PC-3 (cell line): ENCODE measurements around the gene SORL1. TPM values are rescaled to one million over a fixed set of nuclear protein-coding genes. Genes with fewer than 3 reads are reported as not detected.

ENCODE experiments used
- ATAC-seq: fragments of 200-7000 bp; cut with Tn5 transposase; 2 replicates; pipeline ENCODE4 v1.9.1; 2020; ENCODE audit warnings: mild to moderate bottlenecking, moderate library complexity
- BruUV-seq: library from RNA; stranded (reverse); fragments of 400-500 nt; replicated peaks from 2 replicates; lab custom pipeline; 2021; lab: Mats Ljungman, UMichigan
- CTCF ChIA-PET: fragments of 300-600 bp; sonication (Branson Sonifier 250); formaldehyde crosslinking; loops from one replicate; lab custom pipeline; 2022; ENCODE audit warnings: antibody characterized with exemption; lab: Charles Lee
- POLR2A ChIA-PET: fragments of 300-600 bp; sonication (Branson Sonifier 250); formaldehyde crosslinking; loops from one replicate; lab custom pipeline; 2022; ENCODE audit warnings: antibody characterized with exemption; ENCODE audit not compliant: unreplicated experiment; lab: Charles Lee
- DNase-seq: peaks from one replicate; pipeline ENCODE4 v3.0.0-alpha.2; 2015
- H2AFZ ChIP-seq: fragments of 300-600 bp; sonication (generic); 2 replicates; pipeline ENCODE4 v1.6.0; 2016; ENCODE audit warnings: antibody characterized with exemption, low read length
- H3F3A ChIP-seq: fragments of 300-600 bp; sonication (generic); one replicate; pipeline ENCODE4 v1.6.0; 2017; ENCODE audit warnings: antibody characterized with exemption, low read length, control low read depth, mild to moderate bottlenecking; ENCODE audit not compliant: unreplicated experiment
- H3K27ac ChIP-seq: fragments of 300-600 bp; sonication (generic); 2 replicates; pipeline ENCODE4 v1.5.1; 2016; ENCODE audit warnings: mild to moderate bottlenecking, low read length
- H3K27me3 ChIP-seq: fragments of 300-600 bp; sonication (generic); 2 replicates; pipeline ENCODE4 v1.6.1; 2016; ENCODE audit warnings: low read length, mixed read lengths
- H3K36me3 ChIP-seq: fragments of 300-600 bp; sonication (generic); 2 replicates; pipeline ENCODE4 v1.6.1; 2016; ENCODE audit warnings: low read depth, mixed run types, low read length, mixed read lengths
- H3K4me1 ChIP-seq: fragments of 300-600 bp; sonication (generic); 2 replicates; pipeline ENCODE4 v1.5.1; 2016; ENCODE audit warnings: low read length; ENCODE audit not compliant: insufficient read depth
- H3K4me2 ChIP-seq: fragments of 300-600 bp; sonication (generic); 2 replicates; pipeline ENCODE4 v1.6.0; 2016; ENCODE audit warnings: low read length
- H3K4me3 ChIP-seq: fragments of 300-600 bp; sonication (generic); 2 replicates; pipeline ENCODE4 v1.5.1; 2016; ENCODE audit warnings: mild to moderate bottlenecking, low read length, mixed read lengths
- H3K79me2 ChIP-seq: fragments of 300-600 bp; sonication (generic); 2 replicates; pipeline ENCODE4 v1.6.1; 2017; ENCODE audit warnings: low read length, mixed read lengths
- H3K9ac ChIP-seq: fragments of 300-600 bp; sonication (generic); 2 replicates; pipeline ENCODE4 v1.6.0; 2016; ENCODE audit warnings: mild to moderate bottlenecking, low read length
- H3K9me2 ChIP-seq: fragments of 300-600 bp; sonication (generic); replicated peaks from 2 replicates; pipeline ENCODE4 v1.6.1; 2016; ENCODE audit warnings: mixed run types, low read length, mixed read lengths
- H3K9me3 ChIP-seq: fragments of 300-600 bp; sonication (generic); 2 replicates; pipeline ENCODE4 v1.6.1; 2016; ENCODE audit warnings: low read length, mixed read lengths
- H4K20me1 ChIP-seq: fragments of 300-600 bp; sonication (generic); 2 replicates; pipeline ENCODE4 v1.6.1; 2016; ENCODE audit warnings: low read length, mixed read lengths
- EZH2 ChIP-seq: fragments of 300-600 bp; sonication (generic); IDR thresholded peaks from one replicate; pipeline ENCODE4 v1.6.1; 2017; ENCODE audit warnings: antibody characterized with exemption, mild to moderate bottlenecking, low read length; ENCODE audit not compliant: unreplicated experiment
- EZH2phosphoT487 ChIP-seq: fragments of 300-600 bp; sonication (generic); IDR thresholded peaks from 2 replicates; pipeline ENCODE4 v1.6.1; 2018; ENCODE audit warnings: mild to moderate bottlenecking, antibody characterized with exemption, low read length, borderline replicate concordance
- intact Hi-C: fragments of 100-400 bp; cut with micrococcal nuclease; formaldehyde crosslinking; loops from 2 replicates; pipeline ENCODE4 v1.9.0; 2023
- total RNA-seq: library from RNA; depleted of rRNA; stranded (reverse); fragments of >200 nt; gene quantifications from 2 replicates; pipeline ENCODE4 v1.2.3, GENCODE V29; 2014
- TF ChIP-seq, protein P1 (sequence below): fragments of 300-600 bp; sonication (generic); conservative IDR thresholded peaks from 2 replicates; pipeline ENCODE4 v1.5.1; 2017; ENCODE audit warnings: antibody characterized with exemption, low read depth, mild to moderate bottlenecking, low read length

Gene SORL1
- total RNA-seq, 1 experiment from 2014 or later, result 53.7 TPM

GRCh38 chr11:121564948-121565684 lies 113.0 kb downstream of the SORL1 start:
- Histone ChIP-seq H3K4me3 (no peak overlapping the region), H3K9me3 (no peaks in the 10 kb centered on the region), H3K4me2 (no peak overlapping the region), H3F3A (no peaks in the 10 kb centered on the region), H3K79me2 (no peaks in the 10 kb centered on the region), H4K20me1 (no peaks in the 10 kb centered on the region), H3K27ac (no peak overlapping the region), H3K9ac (no peak overlapping the region), H3K4me1 (peaks cover 6% of the 10 kb centered on the region; the same call in 1 of the 2 replicates), H3K27me3 (no peaks in the 10 kb centered on the region), H2AFZ (no peak overlapping the region), H3K9me2 (no peaks in the 10 kb centered on the region), H3K36me3 (peaks cover 16% of the 10 kb centered on the region)
- BruUV-seq, result no TSS peak
- DNase-seq (no peak), ATAC-seq (no peak)
- intact Hi-C loops, result no loop called here
- TF ChIP-seq EZH2 (no peak), EZH2phosphoT487 (no peak)
- TF ChIP-seq, protein P1, sequence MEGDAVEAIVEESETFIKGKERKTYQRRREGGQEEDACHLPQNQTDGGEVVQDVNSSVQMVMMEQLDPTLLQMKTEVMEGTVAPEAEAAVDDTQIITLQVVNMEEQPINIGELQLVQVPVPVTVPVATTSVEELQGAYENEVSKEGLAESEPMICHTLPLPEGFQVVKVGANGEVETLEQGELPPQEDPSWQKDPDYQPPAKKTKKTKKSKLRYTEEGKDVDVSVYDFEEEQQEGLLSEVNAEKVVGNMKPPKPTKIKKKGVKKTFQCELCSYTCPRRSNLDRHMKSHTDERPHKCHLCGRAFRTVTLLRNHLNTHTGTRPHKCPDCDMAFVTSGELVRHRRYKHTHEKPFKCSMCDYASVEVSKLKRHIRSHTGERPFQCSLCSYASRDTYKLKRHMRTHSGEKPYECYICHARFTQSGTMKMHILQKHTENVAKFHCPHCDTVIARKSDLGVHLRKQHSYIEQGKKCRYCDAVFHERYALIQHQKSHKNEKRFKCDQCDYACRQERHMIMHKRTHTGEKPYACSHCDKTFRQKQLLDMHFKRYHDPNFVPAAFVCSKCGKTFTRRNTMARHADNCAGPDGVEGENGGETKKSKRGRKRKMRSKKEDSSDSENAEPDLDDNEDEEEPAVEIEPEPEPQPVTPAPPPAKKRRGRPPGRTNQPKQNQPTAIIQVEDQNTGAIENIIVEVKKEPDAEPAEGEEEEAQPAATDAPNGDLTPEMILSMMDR, result no peak
- ChIA-PET CTCF (no interaction called here), POLR2A (no interaction called here)

DNA sequence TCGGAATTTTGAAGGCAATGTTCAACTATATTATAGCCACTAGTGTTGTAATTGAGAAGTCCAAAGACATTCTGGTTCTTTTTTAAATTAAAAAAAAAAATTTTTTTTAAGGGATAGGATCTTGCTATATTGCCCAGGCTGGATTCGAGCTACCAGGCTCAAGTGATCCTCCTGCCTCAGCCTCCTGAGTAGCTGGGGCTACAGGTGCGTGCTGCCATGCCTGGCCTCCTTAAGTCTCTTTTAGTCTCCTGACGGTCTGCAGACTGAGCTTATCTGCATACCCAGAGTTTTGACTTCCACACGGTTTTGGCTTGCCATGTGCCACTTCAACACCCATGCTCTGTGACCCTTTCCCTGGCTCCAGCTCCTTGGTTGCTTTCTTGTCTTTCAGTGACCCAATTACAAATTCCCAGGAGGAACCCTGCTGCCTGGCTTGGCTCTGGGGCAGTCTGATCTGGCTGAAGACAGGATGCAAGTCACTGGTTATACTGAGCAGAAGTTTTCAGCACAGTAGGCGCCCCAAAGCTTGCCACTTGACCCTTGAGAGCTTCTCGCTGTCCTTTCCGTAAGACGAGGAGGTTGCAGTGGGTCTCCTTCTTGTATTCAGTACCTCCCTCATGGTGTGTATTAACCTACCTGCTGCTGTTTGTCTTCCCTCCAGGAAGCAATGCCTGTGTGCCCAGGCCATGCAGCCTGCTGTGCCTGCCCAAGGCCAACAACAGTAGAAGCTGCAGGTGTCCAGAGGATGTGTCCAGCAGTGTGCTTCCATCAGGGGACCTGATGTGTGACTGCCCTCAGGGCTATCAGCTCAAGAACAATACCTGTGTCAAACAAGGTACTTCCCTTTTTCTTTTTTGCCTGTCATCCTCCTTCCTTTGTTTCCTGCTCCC lies 114.4 kb downstream of the SORL1 start:
- Histone ChIP-seq H3K4me1 (peaks cover 6% of the 10 kb centered on the region; the same call in 1 of the 2 replicates), H3K4me3 (no peak overlapping the region), H3K4me2 (no peak overlapping the region), H3K9me2 (no peaks in the 10 kb centered on the region), H3K27me3 (no peaks in the 10 kb centered on the region), H3K9ac (no peak overlapping the region), H3K9me3 (no peaks in the 10 kb centered on the region), H2AFZ (no peak overlapping the region), H3K36me3 (peaks cover 14% of the 10 kb centered on the region), H3F3A (no peaks in the 10 kb centered on the region), H3K79me2 (no peaks in the 10 kb centered on the region), H4K20me1 (no peaks in the 10 kb centered on the region), H3K27ac (no peak overlapping the region)
- ChIA-PET CTCF (no interaction called here), POLR2A (no interaction called here)
- no TSS peak for BruUV-seq
- intact Hi-C loops, result no loop called here
- TF ChIP-seq EZH2phosphoT487 (no peak), EZH2 (no peak)
- TF ChIP-seq, protein P1, result no peak
- ATAC-seq (no peak), DNase-seq (no peak)
